ENCODE data around the gene RAPGEF6. TPM values are rescaled to one million over a fixed set of nuclear protein-coding genes. Genes with fewer than 3 reads are reported as not detected.

The RAPGEF6 gene
- total RNA-seq, 2 experiments from 2014 or later: 34.5 to 37.3 TPM

DNA sequence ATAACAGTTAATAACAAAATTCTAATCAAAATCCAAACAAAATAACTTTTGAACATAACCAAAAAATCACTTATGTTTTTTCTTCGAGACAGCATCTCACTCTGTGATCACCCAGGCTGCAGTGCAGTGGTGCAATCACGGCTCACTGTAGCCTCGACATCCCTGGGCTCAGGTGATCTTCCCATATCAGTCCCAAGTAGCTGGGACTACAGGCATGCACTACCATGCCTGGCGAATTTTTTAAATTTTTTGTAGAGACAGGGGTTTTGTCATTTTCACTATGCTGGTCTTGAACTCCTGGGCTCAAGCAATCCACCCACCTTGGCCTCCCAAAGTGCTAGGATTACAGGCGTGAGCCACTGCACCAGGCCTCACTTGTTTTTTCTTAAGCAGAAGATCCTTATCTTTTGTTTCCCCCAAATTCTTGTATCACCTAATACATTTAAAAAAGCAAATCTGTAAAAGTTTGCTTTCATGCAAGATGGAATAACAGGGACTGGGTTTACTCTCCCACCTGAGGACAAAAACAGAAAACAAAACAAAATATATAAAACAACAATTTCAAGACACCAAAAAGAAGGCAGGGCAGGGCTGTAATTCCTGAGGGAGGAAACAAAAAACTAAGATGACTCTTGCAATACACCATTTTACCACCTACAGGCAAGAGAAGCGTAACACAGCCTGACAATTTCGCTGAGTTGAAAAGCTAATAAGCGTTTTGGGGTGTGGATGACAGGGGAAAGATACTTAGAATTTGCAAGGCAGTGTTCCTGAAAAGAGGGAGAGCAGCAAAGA is 71.4 kb downstream of the RAPGEF6 start:
- DNase-seq: no peak
- intact Hi-C loops (cut with micrococcal nuclease): no loop called here
- Mint-ChIP-seq H3K4me3 (no peak overlapping the region), H3K27me3 (ENCODE audit: low read depth) (no peaks in the 10 kb centered on the region), H3K36me3 (ENCODE audit: low read depth) (peaks cover 17% of the 10 kb centered on the region), H3K27ac (no peak overlapping the region), H3K9me3 (no peaks in the 10 kb centered on the region), H3K4me1 (ENCODE audit: low read depth) (peaks cover 67% of the 10 kb centered on the region)
- CTCF ChIA-PET: interaction anchor here (0.9 to 1.3 kb wide), 4 partner anchors 21 to 139 kb away, joined by 3 to 5 read pairs (median 3); no protein-coding TSS in a partner anchor

DNA sequence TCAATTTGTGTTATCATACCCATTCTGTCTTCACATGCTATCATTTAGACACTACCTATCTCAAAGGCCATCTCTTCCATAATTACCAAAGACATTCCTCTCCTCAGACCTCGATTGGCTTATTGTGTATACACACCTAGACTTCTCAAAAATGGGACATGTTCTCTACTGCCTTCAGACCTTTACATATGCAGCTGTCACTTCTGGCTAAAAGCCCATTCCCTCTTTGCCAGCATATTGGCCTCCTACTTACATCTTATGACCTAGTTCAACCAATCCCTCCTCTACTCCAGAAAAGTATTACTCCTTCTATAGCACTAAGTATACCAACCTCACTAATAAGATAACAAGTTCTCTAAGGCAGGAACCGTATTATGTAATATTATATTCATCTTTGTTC is 84.4 kb downstream of the RAPGEF6 start:
- DNase-seq: no peak
- Mint-ChIP-seq H3K27me3 (ENCODE audit: low read depth) (no peaks in the 10 kb centered on the region), H3K4me3 (no peak overlapping the region), H3K4me1 (ENCODE audit: low read depth) (peaks cover 58% of the 10 kb centered on the region), H3K9me3 (peaks cover 3% of the 10 kb centered on the region), H3K36me3 (ENCODE audit: low read depth) (peaks cover 39% of the 10 kb centered on the region), H3K27ac (peak overlapping the region; percentile 1)
- CTCF ChIA-PET: interaction anchor here (0.7 kb wide), 3 partner anchors 21 to 355 kb away, joined by 3 to 5 read pairs (median 5); no protein-coding TSS in a partner anchor
- intact Hi-C loops (cut with micrococcal nuclease): no loop called here

- peaks cover 72% of the 10 kb centered on the region for H3K4me1 Mint-ChIP-seq (ENCODE audit: low read depth)
- intact Hi-C loops (cut with micrococcal nuclease): loop anchor here (1.0 kb wide), 5 partner anchors 10 to 472 kb away; partner anchors contain the start of gene RAPGEF6
- CTCF ChIA-PET: interaction anchor here (1.0 to 1.6 kb wide), 2 partner anchors 36 to 41 kb away, joined by 4 to 5 read pairs; no protein-coding TSS in a partner anchor
- H3K27me3 Mint-ChIP-seq (ENCODE audit: low read depth): no peaks in the 10 kb centered on the region
- H3K27ac Mint-ChIP-seq: peak overlapping the region; percentile 99
- peaks cover 3% of the 10 kb centered on the region for H3K9me3 Mint-ChIP-seq
- H3K4me3 Mint-ChIP-seq: peak overlapping the region; percentile 89
- no peak for DNase-seq
- H3K36me3 Mint-ChIP-seq (ENCODE audit: low read depth): peaks cover 34% of the 10 kb centered on the region
These were observed 86.9 kb downstream of the RAPGEF6 start for GRCh38 chr5:131548176-131548575.

DNA sequence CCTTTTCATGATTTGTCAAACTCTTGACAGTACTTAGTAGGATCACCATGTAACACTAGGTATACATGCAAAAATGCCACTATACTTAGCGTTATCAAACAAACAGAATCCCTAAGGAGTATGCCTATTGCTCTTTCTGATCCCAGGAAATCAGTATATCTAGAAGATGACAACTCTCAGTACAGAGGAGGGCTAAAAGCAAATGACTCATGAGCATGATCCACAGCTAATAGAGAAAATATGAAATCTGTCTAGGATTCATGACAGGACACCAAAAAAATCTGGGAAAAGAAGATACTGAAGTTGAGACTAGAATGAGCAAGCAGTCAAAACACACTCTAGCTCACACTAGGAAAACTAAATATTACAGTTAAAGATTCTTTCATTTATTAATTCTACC is 89.2 kb downstream of the RAPGEF6 start:
- no peaks in the 10 kb centered on the region for H3K27me3 Mint-ChIP-seq (ENCODE audit: low read depth)
- peak overlapping the region; percentile 87 for H3K27ac Mint-ChIP-seq
- CTCF ChIA-PET: interaction anchor here (1.8 kb wide), 1 partner anchor 19 kb away, joined by 5 read pairs; no protein-coding TSS in a partner anchor
- H3K4me3 Mint-ChIP-seq: peak overlapping the region; percentile 75
- DNase-seq: no peak
- intact Hi-C loops (cut with micrococcal nuclease): no loop called here
- no peaks in the 10 kb centered on the region for H3K9me3 Mint-ChIP-seq
- peaks cover 71% of the 10 kb centered on the region for H3K4me1 Mint-ChIP-seq (ENCODE audit: low read depth)
- peaks cover 28% of the 10 kb centered on the region for H3K36me3 Mint-ChIP-seq (ENCODE audit: low read depth)

DNA sequence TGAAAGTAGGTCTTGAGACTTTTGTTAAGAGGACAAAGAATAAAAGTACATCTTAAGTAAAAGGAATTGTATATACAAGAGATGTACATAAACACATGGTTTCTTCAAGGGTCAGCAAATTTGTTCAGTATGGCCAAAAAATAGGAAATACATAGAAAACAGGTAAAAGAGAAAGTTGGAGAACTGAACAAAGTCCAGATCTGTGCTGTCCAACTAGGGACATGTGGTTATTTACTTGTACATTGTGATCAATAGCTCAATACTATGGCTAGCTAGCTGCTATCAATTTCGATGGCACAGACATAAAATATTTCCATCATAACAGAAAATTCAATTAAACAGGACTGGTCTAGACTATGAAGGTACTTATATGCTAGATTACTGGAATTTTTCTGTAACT is 92.3 kb downstream of the RAPGEF6 start:
- Mint-ChIP-seq H3K27me3 (ENCODE audit: low read depth) (no peaks in the 10 kb centered on the region), H3K36me3 (ENCODE audit: low read depth) (peaks cover 18% of the 10 kb centered on the region), H3K9me3 (no peaks in the 10 kb centered on the region), H3K4me1 (ENCODE audit: low read depth) (peaks cover 74% of the 10 kb centered on the region), H3K4me3 (no peak overlapping the region), H3K27ac (peak overlapping the region; percentile 59)
- CTCF ChIA-PET: interaction anchor here (0.6 to 1.2 kb wide), 3 partner anchors 15 to 74 kb away, joined by 3 read pairs; no protein-coding TSS in a partner anchor
- intact Hi-C loops (cut with micrococcal nuclease): loop anchor here (2.0 to 5.0 kb wide), 3 partner anchors 54 to 950 kb away; partner anchors contain the start of gene IRF1
- no peak for DNase-seq

- peaks cover 13% of the 10 kb centered on the region for H3K36me3 Mint-ChIP-seq (ENCODE audit: low read depth)
- peaks cover 81% of the 10 kb centered on the region for H3K4me1 Mint-ChIP-seq (ENCODE audit: low read depth)
- peak overlapping the region; percentile 20 for H3K4me3 Mint-ChIP-seq
- no peak for DNase-seq
- H3K9me3 Mint-ChIP-seq: no peaks in the 10 kb centered on the region
- H3K27me3 Mint-ChIP-seq (ENCODE audit: low read depth): no peaks in the 10 kb centered on the region
- H3K27ac Mint-ChIP-seq: peak overlapping the region; percentile 78
- intact Hi-C loops (cut with micrococcal nuclease): loop anchor here (1.0 to 5.0 kb wide), 6 partner anchors 9 to 951 kb away; partner anchors contain the start of gene IRF1
- CTCF ChIA-PET: interaction anchor here (0.6 to 1.4 kb wide), 3 partner anchors 9 to 224 kb away, joined by 3 to 4 read pairs (median 4); no protein-coding TSS in a partner anchor
These were observed 93.3 kb downstream of the RAPGEF6 start for GRCh38 chr5:131541762-131542161.

DNA sequence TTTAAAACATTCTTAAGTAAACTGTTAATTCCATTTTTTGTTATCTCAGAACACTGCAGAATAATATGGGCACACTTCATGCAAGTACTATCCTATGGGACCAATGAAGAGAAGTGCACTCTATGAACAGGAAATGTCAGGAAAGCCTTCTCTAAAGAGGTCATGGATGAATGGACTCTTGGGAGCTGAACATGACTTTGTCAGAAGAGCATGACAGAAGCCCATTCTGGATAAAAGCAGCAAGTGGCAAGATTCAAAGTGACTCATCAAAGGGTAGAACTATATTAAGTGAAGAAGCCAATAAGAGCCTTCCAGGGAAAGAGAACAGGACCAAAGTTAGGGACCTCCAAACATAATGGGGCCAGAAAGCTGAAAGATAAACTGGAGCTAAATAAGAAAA is 94.0 kb downstream of the RAPGEF6 start:
- H3K9me3 Mint-ChIP-seq: no peaks in the 10 kb centered on the region
- intact Hi-C loops (cut with micrococcal nuclease): loop anchor here (1.0 to 5.0 kb wide), 5 partner anchors 9 to 951 kb away; partner anchors contain the start of gene IRF1
- H3K27me3 Mint-ChIP-seq (ENCODE audit: low read depth): no peaks in the 10 kb centered on the region
- CTCF ChIA-PET: interaction anchor here (0.6 to 1.4 kb wide), 2 partner anchors 9 to 223 kb away, joined by 4 read pairs; no protein-coding TSS in a partner anchor
- peak overlapping the region; percentile 78 for H3K27ac Mint-ChIP-seq
- no peak for DNase-seq
- H3K4me3 Mint-ChIP-seq: no peak overlapping the region
- peaks cover 87% of the 10 kb centered on the region for H3K4me1 Mint-ChIP-seq (ENCODE audit: low read depth)
- peaks cover 13% of the 10 kb centered on the region for H3K36me3 Mint-ChIP-seq (ENCODE audit: low read depth)

- Mint-ChIP-seq H3K36me3 (ENCODE audit: low read depth) (peaks cover 4% of the 10 kb centered on the region), H3K9me3 (no peaks in the 10 kb centered on the region), H3K27ac (peak overlapping the region; percentile 66), H3K27me3 (ENCODE audit: low read depth) (no peaks in the 10 kb centered on the region), H3K4me3 (no peak overlapping the region), H3K4me1 (ENCODE audit: low read depth) (peaks cover 85% of the 10 kb centered on the region)
- CTCF ChIA-PET: interaction anchor here (0.8 kb wide), 1 partner anchor 10 kb away, joined by 3 read pairs; no protein-coding TSS in a partner anchor
- no peak for DNase-seq
- intact Hi-C loops (cut with micrococcal nuclease): loop anchor here (2.0 to 10.0 kb wide), 6 partner anchors 258 to 876 kb away; partner anchors contain the start of genes FNIP1 and SLC22A4
These were observed 95.8 kb downstream of the RAPGEF6 start for GRCh38 chr5:131539251-131539650.

GRCh38 chr5:131538177-131538593 is 96.8 kb downstream of the RAPGEF6 start:
- intact Hi-C loops (cut with micrococcal nuclease): loop anchor here (1.0 to 10.0 kb wide), 7 partner anchors 10 to 877 kb away; partner anchors contain the start of genes FNIP1 and SLC22A4
- Mint-ChIP-seq H3K27ac (peak overlapping the region; percentile 66), H3K9me3 (no peaks in the 10 kb centered on the region), H3K4me3 (no peak overlapping the region), H3K36me3 (ENCODE audit: low read depth) (peaks cover 2% of the 10 kb centered on the region), H3K4me1 (ENCODE audit: low read depth) (peaks cover 86% of the 10 kb centered on the region), H3K27me3 (ENCODE audit: low read depth) (no peaks in the 10 kb centered on the region)
- no peak for DNase-seq
- CTCF ChIA-PET: interaction anchor here (1.0 kb wide), 1 partner anchor 49 kb away, joined by 3 read pairs; no protein-coding TSS in a partner anchor

DNA sequence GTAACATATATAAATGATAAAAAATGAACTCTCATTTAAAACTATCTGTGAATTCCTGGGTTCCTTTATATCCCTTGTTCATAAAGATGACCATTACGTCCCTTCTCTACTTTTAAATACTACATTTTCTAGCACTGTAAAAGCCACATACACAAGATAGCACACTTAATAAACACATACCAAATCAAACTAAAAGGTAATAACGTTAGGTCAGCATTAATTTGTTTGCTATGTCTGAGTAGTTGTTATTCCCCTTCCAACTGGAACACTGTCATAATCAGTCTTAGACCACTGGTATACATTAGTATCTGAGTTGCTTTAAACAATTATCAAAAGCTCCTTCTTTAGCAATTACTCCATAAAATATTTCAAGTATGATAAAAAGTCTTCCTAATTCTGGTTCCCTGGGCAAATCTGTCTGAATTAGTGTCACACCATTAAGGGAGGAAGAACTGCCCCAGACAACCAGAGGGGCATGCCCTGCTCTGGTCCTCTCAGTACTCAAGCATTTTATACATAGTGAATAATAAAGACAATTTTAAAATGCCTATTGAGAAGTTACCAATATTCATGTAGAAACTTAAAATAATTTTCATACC is 98.1 kb downstream of the RAPGEF6 start:
- Mint-ChIP-seq H3K4me3 (peak overlapping the region; percentile 49), H3K4me1 (ENCODE audit: low read depth) (peaks cover 86% of the 10 kb centered on the region), H3K36me3 (ENCODE audit: low read depth) (peaks cover 2% of the 10 kb centered on the region), H3K27ac (peak overlapping the region; percentile 80), H3K27me3 (ENCODE audit: low read depth) (no peaks in the 10 kb centered on the region), H3K9me3 (no peaks in the 10 kb centered on the region)
- no peak for DNase-seq
- CTCF ChIA-PET: interaction anchor here (0.9 kb wide), 1 partner anchor 10 kb away, joined by 4 read pairs; no protein-coding TSS in a partner anchor
- intact Hi-C loops (cut with micrococcal nuclease): loop anchor here (1.0 to 10.0 kb wide), 9 partner anchors 22 to 878 kb away; partner anchors contain the start of gene SLC22A4

GRCh38 chr5:131536211-131536826 is 98.7 kb downstream of the RAPGEF6 start:
- Mint-ChIP-seq H3K4me3 (peak overlapping the region; percentile 49), H3K36me3 (ENCODE audit: low read depth) (peaks cover 2% of the 10 kb centered on the region), H3K9me3 (no peaks in the 10 kb centered on the region), H3K27ac (peak overlapping the region; percentile 80), H3K4me1 (ENCODE audit: low read depth) (peaks cover 81% of the 10 kb centered on the region), H3K27me3 (ENCODE audit: low read depth) (no peaks in the 10 kb centered on the region)
- peak; percentile 39 for DNase-seq
- intact Hi-C loops (cut with micrococcal nuclease): loop anchor here (1.0 to 10.0 kb wide), 9 partner anchors 21 to 878 kb away; partner anchors contain the start of gene SLC22A4
- CTCF ChIA-PET: interaction anchor here (0.9 kb wide), 1 partner anchor 11 kb away, joined by 4 read pairs; no protein-coding TSS in a partner anchor
